GM20431 (cell line): Measurements from ENCODE around the gene FOXP2.
"Not testable (repeated sequence)": the region's sequence is repeated elsewhere in the genome, so short reads cannot be mapped to it uniquely, and the experiment has no call there.

Source experiments
- in situ Hi-C: fragments of 300-500 bp; cut with MseI, MboI; formaldehyde crosslinking; loops from one replicate; pipeline ENCODE4 v1.15.0; 2020; ENCODE audit warnings: low sequenced_read_pairs; ENCODE audit not compliant: unreplicated experiment

The FOXP2 gene

DNA sequence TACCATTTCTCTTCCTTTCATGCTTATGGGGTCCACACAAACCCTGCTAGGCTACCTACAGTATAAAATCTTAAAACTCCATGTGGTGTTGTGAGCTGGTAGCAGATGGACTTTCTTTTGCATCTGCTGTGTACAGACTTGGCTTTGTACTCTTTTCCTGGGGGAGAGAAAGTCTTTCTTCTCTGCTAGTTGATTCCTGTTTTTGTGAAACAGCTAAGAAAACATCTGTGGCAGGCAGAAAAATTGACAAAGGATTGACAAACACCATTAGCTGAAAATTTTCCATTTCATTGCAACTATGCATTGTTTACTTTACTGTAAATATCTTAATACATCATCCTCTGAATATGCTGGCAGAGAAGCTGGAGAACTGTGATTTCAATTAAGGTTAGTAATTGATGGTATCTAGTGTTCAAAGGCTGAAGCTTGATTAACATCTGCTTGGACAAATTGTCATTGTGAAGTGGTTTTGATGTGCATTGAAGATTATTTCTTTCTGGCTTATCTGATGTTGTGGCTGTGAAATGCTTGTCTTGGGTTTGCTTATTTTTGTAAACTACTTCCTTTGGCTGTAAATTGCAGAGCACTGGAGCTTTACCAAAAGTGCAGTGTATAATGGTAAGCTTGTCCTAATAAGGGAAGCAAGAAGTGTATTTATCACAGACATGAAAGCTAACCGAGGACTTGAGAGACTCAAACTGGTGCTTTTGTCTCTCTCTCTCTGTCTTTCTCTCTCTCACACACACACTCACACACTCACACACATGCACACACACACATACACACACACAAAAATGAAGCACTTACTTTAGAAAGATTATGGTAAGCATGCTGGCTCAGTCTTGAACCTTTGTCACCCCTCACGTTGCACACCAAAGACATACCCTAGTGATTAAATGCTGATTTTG, at the start of gene FOXP2:
Gene FOXP2 (plus strand): TSS at position 660 of the 908 bp plus-strand sequence. CDS start 11,697 bp downstream, outside the sequence.
- in situ Hi-C loops = no loop called here

DNA sequence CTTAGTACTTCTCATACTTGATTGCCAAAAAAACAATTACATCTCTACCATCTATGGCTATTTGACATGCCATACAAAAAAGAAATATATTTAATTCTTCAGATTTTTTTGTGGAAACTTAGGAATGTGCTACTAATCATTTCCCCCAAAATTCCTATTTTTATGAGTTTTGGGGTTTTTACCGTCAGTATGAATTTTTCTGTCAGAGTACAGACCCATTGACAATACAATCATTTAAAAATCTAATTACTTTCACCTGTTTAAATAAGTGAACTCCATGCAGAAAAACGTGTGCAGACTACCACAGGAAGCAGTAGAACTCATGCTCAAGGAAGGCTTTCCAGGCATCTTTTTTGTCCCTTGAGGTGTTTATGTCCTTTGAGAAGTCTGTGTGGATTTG, 48.8 kb upstream of the FOXP2 start:
- in situ Hi-C loops = no loop called here

DNA sequence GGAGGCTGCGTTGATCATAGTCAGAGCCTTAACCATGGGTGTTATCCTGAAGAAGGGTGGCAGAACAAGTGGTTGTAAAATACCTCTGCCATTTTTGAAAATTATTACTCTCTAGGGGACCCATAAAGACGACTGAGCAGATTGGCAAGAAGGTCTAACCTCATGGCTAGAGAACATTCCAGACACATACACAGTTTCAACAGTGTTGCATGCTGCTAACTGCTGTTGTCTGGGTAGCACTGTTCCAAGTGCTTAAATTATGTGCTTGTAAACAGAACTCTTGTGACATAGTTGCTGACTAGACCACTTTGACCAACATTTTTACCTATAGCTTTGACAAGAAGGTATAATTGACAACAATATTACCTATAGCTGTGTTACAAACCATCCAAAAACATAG, 46.1 kb upstream of the FOXP2 start:
- in situ Hi-C loops = no loop called here

GRCh38 chr7:114369294-114369693, 45.3 kb upstream of the FOXP2 start:
- in situ Hi-C loops = no loop called here

GRCh38 chr7:114372619-114373018, 42.0 kb upstream of the FOXP2 start:
- in situ Hi-C loops = no loop called here

DNA sequence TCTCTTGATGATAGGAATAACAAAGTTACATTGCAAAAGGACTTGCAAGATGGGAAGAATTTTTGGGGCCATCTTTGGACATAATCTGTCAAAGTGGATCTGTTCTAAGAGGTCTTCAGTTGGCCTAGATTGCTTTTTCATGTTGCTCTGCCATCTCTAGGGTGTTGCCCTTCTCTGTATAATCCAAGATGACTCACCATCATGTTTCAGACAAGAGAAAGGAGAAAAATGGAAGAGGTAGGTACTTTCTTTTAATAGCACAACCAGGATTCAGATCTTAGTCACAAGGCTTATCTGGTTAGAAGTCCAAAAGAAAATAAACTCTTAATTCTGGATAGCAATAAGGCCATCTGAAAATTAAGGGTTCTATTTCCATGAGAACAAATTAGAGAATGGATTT, 38.7 kb upstream of the FOXP2 start:
- in situ Hi-C loops = no loop called here

DNA sequence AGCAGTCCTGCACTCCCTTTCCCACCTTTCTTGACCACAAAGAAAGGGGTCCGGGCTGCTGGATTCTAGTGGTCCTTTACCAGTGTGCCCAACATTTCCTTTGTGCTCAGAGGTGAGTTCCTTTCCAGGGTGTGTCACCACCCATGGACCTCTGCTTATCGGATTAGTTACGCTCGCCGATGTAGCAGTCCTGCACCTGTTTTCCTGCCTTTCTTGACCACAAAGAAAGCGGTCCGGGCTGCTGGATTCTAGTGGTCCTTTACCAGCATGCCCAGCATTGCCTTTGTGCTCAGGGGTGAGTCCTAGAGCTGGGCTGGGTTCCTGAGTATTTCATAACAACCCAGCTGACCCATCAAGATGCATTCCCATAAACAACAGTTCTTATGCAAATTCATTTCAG, 30.7 kb upstream of the FOXP2 start:
- in situ Hi-C loops = not testable (repeated sequence)

GRCh38 chr7:114384346-114384745, 30.3 kb upstream of the FOXP2 start:
- in situ Hi-C loops = not testable (repeated sequence)

DNA sequence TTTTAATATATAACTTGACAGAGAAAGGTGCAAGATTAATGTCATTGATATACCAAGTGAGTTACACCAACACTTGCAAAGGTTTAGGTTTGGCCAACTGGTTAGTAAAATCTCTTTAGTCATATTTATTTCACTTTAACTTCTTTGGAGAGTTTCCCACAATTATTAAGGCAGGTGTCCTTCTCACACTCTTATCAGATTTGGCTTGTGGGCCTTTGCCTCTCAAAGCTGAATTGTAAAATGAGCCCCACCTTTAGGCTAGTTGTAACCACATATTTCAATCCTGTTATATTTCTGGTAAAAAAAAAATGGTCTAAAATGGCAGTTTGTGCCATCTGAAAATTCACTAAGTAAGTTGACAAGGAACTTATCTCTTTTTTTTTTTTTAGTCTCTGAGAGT, 26.6 kb upstream of the FOXP2 start:
- in situ Hi-C loops = no loop called here

DNA sequence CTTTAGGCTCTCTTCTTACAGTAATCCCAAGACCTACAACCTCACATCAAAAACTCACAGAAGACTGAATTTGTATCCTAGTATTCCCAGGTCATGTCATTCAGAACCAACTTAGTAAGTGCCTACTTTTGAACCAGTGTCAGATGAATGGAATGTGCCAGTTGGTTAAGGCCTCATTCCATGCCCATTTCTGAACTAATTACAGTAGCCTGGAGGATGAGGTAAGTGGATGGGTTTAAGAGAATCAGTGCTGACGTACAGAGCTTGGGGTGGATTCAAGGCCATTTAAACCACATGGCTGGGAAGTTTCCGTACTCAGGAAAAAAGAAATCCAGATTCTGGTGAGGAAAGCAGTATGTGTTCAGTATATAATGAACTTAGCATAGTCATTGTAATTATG, 21.9 kb upstream of the FOXP2 start:
- in situ Hi-C loops = no loop called here

- in situ Hi-C loops = no loop called here
Observed at GRCh38 chr7:114402876-114403635, 11.6 kb upstream of the FOXP2 start.

DNA sequence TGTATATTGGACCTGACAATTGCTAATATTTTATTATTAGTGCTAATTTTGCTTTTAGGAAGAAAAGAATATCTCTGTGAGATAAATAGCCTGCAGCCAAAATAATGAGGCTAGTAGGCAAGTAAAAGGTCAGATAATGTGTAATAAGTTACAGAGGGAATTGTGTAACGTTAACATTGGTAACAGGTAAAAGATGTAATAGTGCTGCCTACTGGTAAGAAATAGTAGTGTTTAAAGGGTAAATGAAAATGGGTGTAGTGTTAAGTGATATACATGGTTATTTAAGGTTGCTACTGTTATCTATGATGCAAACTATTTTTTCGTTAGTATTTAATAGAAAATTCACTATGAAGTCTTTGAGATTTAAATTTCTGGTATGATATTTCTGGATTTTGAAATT, 9.2 kb upstream of the FOXP2 start:
- in situ Hi-C loops = no loop called here

DNA sequence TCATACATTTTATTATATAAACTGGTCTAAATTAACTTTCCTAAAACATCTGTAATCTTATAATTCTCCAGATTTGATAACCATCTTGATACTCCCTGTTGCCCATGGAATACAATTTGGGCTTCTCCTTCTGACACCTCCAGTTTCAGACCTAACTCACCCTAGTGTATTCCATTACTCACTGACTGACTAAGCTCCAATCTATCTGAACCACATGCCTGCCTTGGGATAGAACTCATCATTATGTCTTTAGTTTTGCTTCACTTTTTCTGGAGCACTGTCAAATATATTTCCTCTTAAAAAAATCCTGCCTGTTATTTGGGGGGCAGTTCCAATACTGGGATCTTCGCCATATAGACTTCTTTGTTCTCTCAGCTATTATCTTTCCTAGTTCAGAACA, 4.9 kb upstream of the FOXP2 start:
- in situ Hi-C loops = no loop called here

DNA sequence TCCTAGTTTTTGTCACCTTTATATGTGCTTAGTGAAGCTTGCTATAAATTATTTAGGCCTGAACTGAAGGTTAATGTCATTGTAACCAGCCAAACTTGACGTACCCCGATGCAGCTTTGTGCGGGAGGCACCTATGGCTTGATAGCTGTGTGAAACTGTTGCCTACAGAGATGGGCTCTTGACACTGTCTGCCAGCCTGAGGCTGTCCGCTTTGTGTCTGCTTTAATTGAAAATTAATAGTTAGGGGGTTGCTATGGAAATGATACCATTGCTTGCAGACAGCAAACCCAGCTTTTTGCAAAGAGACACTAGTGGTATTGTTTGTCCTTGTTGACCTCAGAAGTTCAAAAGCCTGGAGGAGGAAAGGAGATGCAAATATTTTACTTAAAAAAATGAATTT, 2.1 kb upstream of the FOXP2 start:
- in situ Hi-C loops = no loop called here

- in situ Hi-C loops = no loop called here
Observed at GRCh38 chr7:114413761-114414155, 857 bp upstream of the FOXP2 start.

GRCh38 chr7:114415064-114415989, 712 bp downstream of the FOXP2 start:
- in situ Hi-C loops = no loop called here

GRCh38 chr7:114416129-114416990, 1.7 kb downstream of the FOXP2 start:
- in situ Hi-C loops = no loop called here

GRCh38 chr7:114417290-114417689, 2.7 kb downstream of the FOXP2 start:
- in situ Hi-C loops = no loop called here

GRCh38 chr7:114418117-114418516, 3.5 kb downstream of the FOXP2 start:
- in situ Hi-C loops = no loop called here
